Gastrocnemius medialis (tissue), 4 donors: ENCODE data around the gene RPL12. TPM values are rescaled to one million over a fixed set of nuclear protein-coding genes. Genes with fewer than 3 reads are reported as not detected.

Source experiments
- ATAC-seq, 2 donors: fragments of 150-250 bp; one replicate each; pipeline ENCODE4 v1.9.1; 2016
- DNase-seq, 2 donors: peaks; one replicate each; pipeline ENCODE4 v3.0.0-alpha.2; 2019
- H3K27ac ChIP-seq, 4 donors: fragments of 200-600 bp; sonication (generic); 1 replicate in 1 of 4; 2 replicates in 3 of 4; pipeline ENCODE4 v1.5.1; 2016 to 2018; ENCODE audit warnings: mild to moderate bottlenecking in 2 of 4, moderate library complexity in 1 of 4
- H3K27me3 ChIP-seq, 3 donors: fragments of 200-600 bp; sonication (generic) in 2 of 3; 1 replicate in 1 of 3; 2 replicates in 2 of 3; pipeline versions ENCODE4 v1.5.1 to v1.6.0; 2016 to 2019; ENCODE audit warnings: mild to moderate bottlenecking in 1 of 3, moderate library complexity in 1 of 3
- H3K36me3 ChIP-seq, 2 donors: fragments of 200-600 bp; sonication (generic) in 1 of 2; one replicate each; pipeline ENCODE4 v1.5.1; 2017 to 2018
- H3K4me1 ChIP-seq, 2 donors: fragments of 200-600 bp; sonication (generic) in 1 of 2; one replicate each; pipeline ENCODE4 v1.5.1; 2016 to 2017; ENCODE audit warnings: mild to moderate bottlenecking in 2 of 2
- H3K4me3 ChIP-seq, 4 donors: fragments of 200-600 bp; sonication (generic) in 3 of 4; 1 replicate in 1 of 4; 2 replicates in 3 of 4; pipeline ENCODE4 v1.5.1; 2016 to 2019; ENCODE audit warnings: mild to moderate bottlenecking in 2 of 4
- H3K9me3 ChIP-seq, 3 donors: fragments of 200-600 bp; sonication (generic) in 2 of 3; 1 replicate in 1 of 3; 2 replicates in 2 of 3; pipeline ENCODE4 v1.5.1; 2016 to 2019
- POLR2A ChIP-seq, 2 donors: fragments of 450-650 bp; IDR thresholded peaks; one replicate each; pipeline ENCODE4 v1.6.1; 2017; ENCODE audit warnings: antibody characterized with exemption in 2 of 2, mild to moderate bottlenecking in 2 of 2, moderate library complexity in 2 of 2
- in situ Hi-C, 4 donors: fragments of 200-750 bp; cut with MboI; loops; one replicate each; pipeline versions ENCODE4 v1.15.0 to v1.8.0; 2017; ENCODE audit warnings: low sequenced_read_pairs in 4 of 4
- intact Hi-C: fragments of 100-400 bp; cut with DNase I; formaldehyde crosslinking; loops from one replicate; pipeline ENCODE4 v1.15.1; 2023; ENCODE audit warnings: low total_unique reads
- total RNA-seq, 4 donors: library from RNA; depleted of rRNA; stranded (reverse); fragments of >200 nt; gene quantifications; one replicate each; pipeline versions ENCODE4 v1.1.0 to v1.2.3, GENCODE V29; 2016
- TF ChIP-seq, protein P1 (sequence below), 5 experiments: fragments of 450-650 bp in 3 of 5; fragments of 200-600 bp in 2 of 5; sonication (generic) in 2 of 5; IDR thresholded peaks in 4 of 5; conservative IDR thresholded peaks in 1 of 5; 1 replicate in 4 of 5; 2 replicates in 1 of 5; pipeline ENCODE4 v1.5.1; 2016 to 2019; ENCODE audit warnings: antibody characterized with exemption in 5 of 5, mild to moderate bottlenecking in 3 of 5, moderate library complexity in 3 of 5

The RPL12 gene
- total RNA-seq, 4 donors from 2014 or later = 1,654 to 2,251 (median 1,749) TPM

DNA sequence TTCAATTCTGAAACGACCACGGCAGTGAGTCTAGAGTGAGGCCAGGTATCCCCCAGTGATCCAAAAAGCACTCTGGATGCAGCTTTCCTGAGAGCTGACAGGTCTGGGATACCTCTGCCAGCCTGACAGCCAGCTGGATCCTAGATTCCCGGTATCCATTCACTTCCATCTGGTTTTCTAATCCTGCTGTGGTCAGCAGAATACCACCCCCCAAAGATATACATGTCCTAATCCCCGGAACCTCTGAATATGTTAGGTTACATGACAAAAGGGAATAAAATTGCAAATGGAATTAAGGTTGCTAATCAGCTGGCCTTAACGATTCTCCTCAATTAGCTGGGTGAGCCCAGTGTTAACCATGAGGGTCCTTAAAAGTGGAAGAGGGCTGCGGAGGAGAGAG lies 28.4 kb downstream of the RPL12 start:
- TF ChIP-seq POLR2A (IDR thresholded peaks at IDR 0.05) = no peak
- TF ChIP-seq, protein P1, sequence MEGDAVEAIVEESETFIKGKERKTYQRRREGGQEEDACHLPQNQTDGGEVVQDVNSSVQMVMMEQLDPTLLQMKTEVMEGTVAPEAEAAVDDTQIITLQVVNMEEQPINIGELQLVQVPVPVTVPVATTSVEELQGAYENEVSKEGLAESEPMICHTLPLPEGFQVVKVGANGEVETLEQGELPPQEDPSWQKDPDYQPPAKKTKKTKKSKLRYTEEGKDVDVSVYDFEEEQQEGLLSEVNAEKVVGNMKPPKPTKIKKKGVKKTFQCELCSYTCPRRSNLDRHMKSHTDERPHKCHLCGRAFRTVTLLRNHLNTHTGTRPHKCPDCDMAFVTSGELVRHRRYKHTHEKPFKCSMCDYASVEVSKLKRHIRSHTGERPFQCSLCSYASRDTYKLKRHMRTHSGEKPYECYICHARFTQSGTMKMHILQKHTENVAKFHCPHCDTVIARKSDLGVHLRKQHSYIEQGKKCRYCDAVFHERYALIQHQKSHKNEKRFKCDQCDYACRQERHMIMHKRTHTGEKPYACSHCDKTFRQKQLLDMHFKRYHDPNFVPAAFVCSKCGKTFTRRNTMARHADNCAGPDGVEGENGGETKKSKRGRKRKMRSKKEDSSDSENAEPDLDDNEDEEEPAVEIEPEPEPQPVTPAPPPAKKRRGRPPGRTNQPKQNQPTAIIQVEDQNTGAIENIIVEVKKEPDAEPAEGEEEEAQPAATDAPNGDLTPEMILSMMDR (IDR thresholded peaks at IDR 0.05 in 4 of 5, conservative IDR thresholded peaks at IDR 0.05 in 1 of 5) = no peak
- Histone ChIP-seq H3K36me3 (no peaks in the 10 kb centered on the region), H3K9me3 (no peaks in the 10 kb centered on the region), H3K4me1 (peaks cover 34 to 36% of the 10 kb centered on the region in 2 donors), H3K27me3 (no peaks in the 10 kb centered on the region), H3K27ac (peak overlapping the region; percentile 91 to 97 (median 95)), H3K4me3 (peak overlapping the region; percentile 84 to 98 (median 92))
- DNase-seq (no peak), ATAC-seq (no peak)
- in situ Hi-C loops (loop anchor here in 1 of 4 donors (25.0 kb wide), 1 partner anchor 485 kb away; no protein-coding TSS in a partner anchor), intact Hi-C loops (no loop called here)

DNA sequence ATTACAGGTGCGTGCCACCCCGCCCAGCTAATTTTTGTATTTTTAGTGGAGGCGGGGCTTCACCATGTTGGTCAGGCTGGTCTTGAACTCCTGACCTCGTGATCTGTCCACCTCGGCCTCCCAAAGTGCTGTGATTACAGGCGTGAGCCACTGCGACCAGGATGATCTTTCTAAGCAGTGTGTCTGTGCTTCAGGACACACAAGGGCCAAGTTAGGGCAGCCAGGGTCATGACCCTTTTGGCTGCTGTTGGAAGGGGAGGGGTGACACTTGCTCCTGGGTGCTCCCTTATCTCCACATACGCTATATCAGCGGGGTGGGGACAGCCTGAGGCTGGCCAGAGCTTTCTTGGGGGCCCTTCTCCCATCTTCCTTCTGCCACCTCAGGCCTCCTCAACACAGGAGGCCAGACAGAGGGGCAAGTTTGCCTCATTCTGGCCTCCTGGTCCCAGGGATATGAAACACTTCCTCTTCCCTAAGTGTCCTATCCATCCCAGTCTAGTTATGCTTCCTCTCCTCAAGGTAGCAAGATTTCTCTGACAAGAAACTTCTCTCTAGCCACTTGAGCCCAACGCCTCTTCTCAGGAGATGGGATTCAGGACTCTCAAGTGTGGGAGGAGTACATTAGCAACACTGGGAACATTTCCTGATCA lies 28.9 kb downstream of the RPL12 start:
- TF ChIP-seq, protein P1 (IDR thresholded peaks at IDR 0.05 in 4 of 5, conservative IDR thresholded peaks at IDR 0.05 in 1 of 5) = no peak
- TF ChIP-seq POLR2A (IDR thresholded peaks at IDR 0.05) = no peak
- ATAC-seq (no peak), DNase-seq (no peak)
- Histone ChIP-seq H3K27ac (peak overlapping the region in 3 of 4 donors; percentile 91 to 97 (median 96)), H3K4me1 (peaks cover 34 to 36% of the 10 kb centered on the region in 2 donors), H3K9me3 (no peaks in the 10 kb centered on the region), H3K4me3 (peak overlapping the region in 2 of 4 donors; percentile 84 to 92), H3K36me3 (no peaks in the 10 kb centered on the region), H3K27me3 (no peaks in the 10 kb centered on the region)
- intact Hi-C loops = no loop called here
- in situ Hi-C loops = loop anchor here in 1 of 4 donors (25.0 kb wide), 1 partner anchor 485 kb away; no protein-coding TSS in a partner anchor

DNA sequence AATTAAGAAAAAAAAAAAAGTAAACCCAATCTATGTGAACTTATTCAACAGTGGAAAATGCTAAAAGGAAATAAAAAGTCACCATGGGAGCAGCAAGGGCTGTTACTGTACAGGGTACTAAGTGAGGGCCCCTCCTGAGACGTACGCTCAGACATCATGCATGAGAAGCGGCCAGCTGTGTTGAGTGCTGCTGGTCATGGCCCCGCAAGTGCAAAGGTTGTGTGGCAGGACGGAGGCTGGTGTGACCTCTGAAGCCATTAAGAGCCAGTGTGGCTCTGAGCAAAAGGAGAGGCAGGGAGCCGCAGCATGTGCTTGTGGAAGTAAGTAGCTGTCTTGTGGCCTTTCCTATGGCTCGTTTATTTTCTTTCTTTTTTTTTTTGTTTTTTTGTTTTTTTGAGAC lies 30.1 kb downstream of the RPL12 start:
- Histone ChIP-seq H3K4me3 (no peak overlapping the region), H3K27ac (no peak overlapping the region), H3K36me3 (no peaks in the 10 kb centered on the region), H3K4me1 (peaks cover 24 to 26% of the 10 kb centered on the region in 2 donors), H3K9me3 (no peaks in the 10 kb centered on the region), H3K27me3 (no peaks in the 10 kb centered on the region)
- no peak for TF ChIP-seq POLR2A (IDR thresholded peaks at IDR 0.05)
- TF ChIP-seq, protein P1 (IDR thresholded peaks at IDR 0.05 in 4 of 5, conservative IDR thresholded peaks at IDR 0.05 in 1 of 5) = no peak
- ATAC-seq = no peak
- in situ Hi-C loops (loop anchor here in 1 of 4 donors (25.0 kb wide), 1 partner anchor 484 kb away; no protein-coding TSS in a partner anchor), intact Hi-C loops (no loop called here)
- no peak for DNase-seq

DNA sequence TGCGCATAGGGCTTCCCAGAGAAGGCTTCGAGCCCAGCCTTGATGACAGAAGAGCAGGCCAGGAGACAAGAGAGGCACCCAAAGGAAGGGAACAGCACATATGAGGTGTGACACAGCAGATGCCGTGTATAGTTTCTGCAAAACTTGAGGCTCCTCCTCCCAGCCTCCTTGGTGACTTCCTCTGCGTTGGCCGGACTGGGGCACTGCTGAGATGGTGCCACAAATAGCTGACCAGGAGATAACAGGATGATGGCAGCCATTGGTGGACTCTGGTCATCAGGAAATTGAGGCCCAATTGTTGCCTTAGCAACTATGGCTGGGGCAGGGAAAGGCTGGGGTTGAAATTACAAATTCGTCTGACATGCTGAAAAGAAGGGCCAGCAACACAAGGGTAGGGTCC lies 31.9 kb downstream of the RPL12 start:
- ATAC-seq = no peak
- Histone ChIP-seq H3K4me3 (no peak overlapping the region), H3K27me3 (no peaks in the 10 kb centered on the region), H3K27ac (no peak overlapping the region), H3K4me1 (peaks cover 13 to 16% of the 10 kb centered on the region in 2 donors), H3K36me3 (no peaks in the 10 kb centered on the region), H3K9me3 (no peaks in the 10 kb centered on the region)
- intact Hi-C loops = no loop called here
- no peak for DNase-seq
- TF ChIP-seq, protein P1 (IDR thresholded peaks at IDR 0.05 in 4 of 5, conservative IDR thresholded peaks at IDR 0.05 in 1 of 5) = no peak
- no peak for TF ChIP-seq POLR2A (IDR thresholded peaks at IDR 0.05)
- in situ Hi-C loops = loop anchor here in 1 of 4 donors (25.0 kb wide), 1 partner anchor 482 kb away; no protein-coding TSS in a partner anchor
